GM12874 (cell line): Measurements from ENCODE around the gene ADSL.

Source experiments
- TF ChIP-seq, protein P1 (sequence below): IDR thresholded peaks from 2 replicates; pipeline ENCODE4 v1.5.1; 2011; ENCODE audit warnings: low read depth, mild to moderate bottlenecking, control low read depth, low read length, moderate library complexity; ENCODE audit not compliant: insufficient read depth

Gene ADSL

DNA sequence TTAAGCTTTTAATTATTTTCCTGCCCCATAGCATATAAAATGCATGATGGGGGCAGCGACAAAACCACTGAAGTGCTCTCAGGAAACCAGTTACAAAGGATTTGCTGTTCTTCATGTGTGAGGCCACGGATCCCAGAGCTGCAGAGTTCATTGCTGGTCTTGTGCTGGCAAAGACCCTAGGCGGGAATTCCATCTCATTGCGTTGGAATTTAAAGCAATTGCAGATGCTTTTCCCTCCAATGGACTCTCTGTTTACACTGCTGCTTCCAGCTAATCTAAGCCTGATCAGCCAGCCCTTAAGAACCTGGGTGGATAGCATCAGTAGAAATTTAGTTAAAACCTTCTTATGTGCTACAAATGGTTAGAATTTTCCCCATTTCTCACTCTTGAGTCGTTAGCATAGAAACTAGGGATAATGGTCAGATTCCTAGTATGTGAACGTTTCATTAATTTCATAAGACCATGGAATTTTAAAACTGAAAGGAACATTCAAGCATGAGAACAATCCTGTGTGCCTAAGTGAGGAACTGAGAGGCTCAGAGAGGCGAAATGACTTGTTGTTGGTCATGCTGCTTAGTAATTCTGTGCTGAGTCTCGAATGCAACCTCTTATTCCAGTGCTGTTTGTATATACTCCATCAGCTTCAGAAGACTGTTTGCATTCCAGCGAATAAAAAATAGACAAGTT lies 36.1 kb upstream of the ADSL start:
- TF ChIP-seq, protein P1, sequence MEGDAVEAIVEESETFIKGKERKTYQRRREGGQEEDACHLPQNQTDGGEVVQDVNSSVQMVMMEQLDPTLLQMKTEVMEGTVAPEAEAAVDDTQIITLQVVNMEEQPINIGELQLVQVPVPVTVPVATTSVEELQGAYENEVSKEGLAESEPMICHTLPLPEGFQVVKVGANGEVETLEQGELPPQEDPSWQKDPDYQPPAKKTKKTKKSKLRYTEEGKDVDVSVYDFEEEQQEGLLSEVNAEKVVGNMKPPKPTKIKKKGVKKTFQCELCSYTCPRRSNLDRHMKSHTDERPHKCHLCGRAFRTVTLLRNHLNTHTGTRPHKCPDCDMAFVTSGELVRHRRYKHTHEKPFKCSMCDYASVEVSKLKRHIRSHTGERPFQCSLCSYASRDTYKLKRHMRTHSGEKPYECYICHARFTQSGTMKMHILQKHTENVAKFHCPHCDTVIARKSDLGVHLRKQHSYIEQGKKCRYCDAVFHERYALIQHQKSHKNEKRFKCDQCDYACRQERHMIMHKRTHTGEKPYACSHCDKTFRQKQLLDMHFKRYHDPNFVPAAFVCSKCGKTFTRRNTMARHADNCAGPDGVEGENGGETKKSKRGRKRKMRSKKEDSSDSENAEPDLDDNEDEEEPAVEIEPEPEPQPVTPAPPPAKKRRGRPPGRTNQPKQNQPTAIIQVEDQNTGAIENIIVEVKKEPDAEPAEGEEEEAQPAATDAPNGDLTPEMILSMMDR = no peak

DNA sequence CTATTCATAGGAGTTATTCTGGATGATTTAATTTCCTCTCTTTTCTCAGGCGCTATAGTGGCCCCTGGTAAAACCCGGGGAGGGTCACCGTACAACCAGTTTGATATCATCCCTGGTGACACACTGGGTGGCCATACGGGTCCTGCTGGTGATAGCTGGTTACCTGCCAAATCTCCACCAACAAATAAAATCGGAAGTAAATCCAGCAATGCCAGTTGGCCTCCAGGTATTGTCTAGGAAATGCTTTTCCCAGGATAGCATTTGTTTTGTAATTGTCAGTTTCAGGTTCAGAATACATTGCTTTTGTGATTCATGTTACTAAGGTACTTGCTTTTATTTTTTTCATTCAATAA lies 35.6 kb upstream of the ADSL start:
- TF ChIP-seq, protein P1 = no peak

DNA sequence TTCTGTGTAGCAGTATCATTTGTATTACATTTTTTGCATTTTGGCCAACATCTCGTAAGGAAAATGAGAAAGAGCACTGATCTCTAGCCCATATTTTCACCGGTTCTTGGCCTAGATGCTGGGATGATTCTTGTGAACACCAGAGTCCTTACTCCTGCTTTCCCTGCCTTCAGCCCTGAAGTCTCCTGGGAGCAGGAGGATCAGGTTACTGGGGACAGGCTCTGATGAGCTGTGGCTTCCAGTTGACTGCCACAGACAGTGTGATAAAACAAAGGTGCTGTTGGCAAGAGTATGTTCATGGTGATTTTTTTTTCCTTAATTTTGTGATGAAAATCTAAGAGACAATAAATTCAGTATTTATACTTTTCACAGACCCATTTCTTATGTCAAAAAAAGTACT lies 34.2 kb upstream of the ADSL start:
- TF ChIP-seq, protein P1 = no peak

DNA sequence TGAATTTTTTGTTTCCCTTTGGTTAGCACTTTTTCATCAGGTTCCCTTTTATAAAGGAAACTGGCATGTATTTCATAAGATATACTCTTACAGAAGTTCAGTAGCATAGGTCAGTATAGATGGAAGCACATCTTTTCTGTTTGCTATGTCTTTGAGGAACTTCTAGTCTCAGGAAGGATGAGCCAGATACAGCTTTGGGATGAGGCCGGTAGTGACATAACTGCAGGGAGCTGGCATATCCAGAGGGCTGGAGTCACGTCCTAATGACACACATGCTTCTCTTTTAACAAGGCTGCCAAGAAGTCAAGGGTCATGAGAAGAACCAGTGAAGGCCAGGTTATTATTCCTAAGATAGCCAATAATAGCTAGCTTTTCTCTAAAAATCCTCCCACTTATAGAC lies 33.3 kb upstream of the ADSL start:
- TF ChIP-seq, protein P1 = no peak

DNA sequence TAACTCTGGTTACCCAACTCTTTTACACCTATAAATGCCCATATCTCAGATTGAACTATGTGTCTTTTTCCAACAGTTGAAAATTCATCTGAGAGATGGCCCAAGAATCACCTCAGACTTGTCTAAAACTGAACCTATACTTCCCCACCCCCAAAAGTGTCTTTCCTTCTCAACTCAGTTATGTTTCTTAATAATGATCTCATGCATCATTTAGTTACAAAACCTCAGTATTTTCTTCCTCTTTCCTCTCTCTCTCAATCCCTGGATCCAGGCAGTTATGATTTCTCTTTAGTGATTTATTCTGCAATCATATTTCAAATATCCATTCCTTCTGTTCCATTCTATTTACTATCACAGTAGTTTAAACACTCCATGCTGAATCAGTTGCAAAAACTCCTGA lies 32.3 kb upstream of the ADSL start:
- TF ChIP-seq, protein P1 = no peak

DNA sequence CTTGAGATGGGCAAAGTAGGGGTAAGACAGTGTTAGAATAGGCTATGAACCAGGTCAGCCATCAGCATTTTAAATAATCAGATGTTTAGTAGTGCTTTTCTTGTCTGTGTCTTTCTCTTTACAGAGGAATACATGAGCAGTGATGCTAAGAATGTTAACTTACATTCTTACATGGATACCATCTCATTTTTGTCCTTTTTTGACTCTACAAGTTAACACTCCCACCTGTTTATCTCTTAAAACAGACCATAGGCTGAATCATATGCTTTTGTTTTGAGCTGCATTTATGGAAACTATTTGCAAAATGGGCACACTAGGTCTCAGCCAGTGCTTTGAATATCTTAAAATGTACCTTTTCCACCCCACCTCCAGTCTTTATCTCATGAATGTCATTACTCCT lies 25.6 kb upstream of the ADSL start:
- TF ChIP-seq, protein P1 = no peak

DNA sequence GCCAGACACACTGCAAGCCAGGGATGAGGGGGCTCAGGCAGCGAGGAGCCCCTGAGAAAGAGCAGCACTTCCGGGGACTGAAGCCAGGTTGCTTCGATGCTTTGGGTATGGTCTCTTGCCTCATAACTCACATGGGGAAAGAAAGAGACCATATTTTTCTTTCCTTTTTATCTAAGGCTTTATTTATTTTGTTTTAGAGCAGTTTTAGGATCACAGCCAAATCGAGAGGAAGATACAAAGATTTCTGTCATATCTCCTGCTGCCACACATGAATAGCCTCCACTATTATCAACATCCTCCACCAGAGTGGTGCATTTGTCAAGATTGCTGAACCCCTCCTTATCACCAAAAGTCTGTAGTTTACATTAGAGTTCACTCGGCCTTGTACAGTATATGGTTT lies 24.3 kb upstream of the ADSL start:
- TF ChIP-seq, protein P1 = no peak

DNA sequence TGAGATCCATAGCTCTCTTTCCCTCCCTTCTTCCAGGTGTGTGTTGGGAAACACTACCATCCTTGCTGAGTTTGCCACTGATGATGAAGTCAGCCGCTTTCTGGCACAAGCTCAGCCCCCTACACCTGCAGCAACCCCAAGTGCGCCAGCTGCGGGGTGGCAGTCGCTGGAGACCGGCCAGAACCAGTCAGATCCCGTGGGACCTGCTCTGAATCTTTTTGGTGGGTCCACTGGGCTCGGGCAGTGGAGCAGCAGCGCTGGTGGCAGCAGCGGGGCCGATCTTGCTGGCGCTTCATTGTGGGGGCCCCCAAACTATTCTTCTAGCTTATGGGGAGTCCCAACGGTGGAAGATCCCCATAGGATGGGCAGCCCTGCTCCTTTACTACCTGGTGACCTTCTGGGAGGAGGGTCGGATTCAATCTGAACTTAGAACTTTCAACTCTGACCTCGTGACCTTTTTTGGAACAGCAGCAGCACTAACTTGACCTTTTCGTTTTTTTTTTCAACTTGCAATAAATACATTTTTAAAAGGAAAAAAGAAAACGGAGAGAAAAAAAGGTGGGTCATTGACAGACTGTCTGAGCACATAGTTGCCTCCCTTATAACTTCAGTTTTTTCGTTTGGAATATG lies 23.4 kb upstream of the ADSL start:
- TF ChIP-seq, protein P1 = no peak
